NCI-H748 (cell line): ENCODE measurements around the gene CR1L.
A peak's percentile ranks its signal among the peaks of the same experiment; 100 is the strongest.
"Not testable (repeated sequence)": the region's sequence is repeated elsewhere in the genome, so short reads cannot be mapped to it uniquely, and the experiment has no call there.

Source experiments
- DNase-seq: peaks from one replicate; lab custom pipeline; 2025; ENCODE audit not compliant: unreplicated experiment; lab: John Stamatoyannopoulos, UW

The CR1L gene

DNA sequence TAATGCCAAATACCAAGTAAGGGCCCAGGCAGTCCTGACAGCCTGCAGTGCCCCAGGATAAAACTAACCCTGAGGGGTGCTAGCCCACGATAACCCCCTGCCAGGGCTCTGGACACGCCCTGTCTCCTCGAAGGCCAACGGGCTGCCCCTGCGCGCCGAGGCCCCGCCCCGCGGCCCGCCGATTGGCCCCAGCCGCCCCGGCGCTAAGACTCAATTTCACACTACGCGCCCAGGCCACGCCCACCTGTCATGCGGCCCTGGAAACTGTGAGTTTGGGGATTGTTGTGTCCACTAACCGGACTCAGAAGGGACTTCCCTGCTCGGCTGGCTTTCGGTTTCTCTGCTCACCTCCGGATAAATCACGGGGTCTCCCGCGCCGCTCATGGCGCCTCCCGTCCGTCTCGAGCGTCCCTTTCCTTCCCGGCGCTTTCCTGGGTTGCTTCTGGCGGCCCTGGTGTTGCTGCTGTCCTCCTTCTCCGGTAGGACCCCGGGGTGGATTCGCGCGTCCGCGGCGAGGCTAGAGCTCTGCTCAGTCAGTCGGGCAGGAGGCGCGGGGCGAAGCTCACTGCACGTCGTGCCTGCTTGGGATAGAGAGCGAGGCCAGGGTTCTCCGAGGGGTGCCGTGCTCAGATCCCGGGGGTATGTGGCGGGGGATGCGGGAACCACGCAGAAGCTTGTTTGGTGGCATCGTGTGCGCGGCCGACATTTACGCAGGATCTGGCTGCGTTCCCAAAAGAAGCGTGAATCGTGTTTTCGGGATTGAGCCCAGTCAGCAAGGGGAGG lies at the start of gene CR1L:
TSS of gene CR1L (plus strand) at position 282 of the 783 bp plus-strand sequence. CDS start at position 383, 101 bp downstream.
- peak; percentile 92 for DNase-seq

DNA sequence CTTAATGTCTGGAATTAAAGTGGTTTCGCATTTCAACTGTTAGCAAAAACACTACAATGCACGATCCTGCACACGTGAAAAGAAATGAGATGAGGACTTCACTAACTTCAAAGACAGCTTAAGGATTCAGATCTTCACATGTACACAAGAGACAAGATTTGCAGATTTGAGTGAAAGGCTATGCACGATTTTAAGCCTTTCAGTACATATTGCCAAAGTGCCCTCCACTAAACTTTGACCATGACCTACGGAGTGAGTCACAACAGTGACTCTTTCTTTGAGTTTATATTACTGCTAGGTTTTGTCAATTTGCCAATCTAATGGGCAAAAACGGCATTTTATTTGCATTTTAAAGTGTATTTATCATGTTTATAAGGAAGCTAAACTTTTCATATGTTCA lies 41.2 kb upstream of the CR1L start:
- no peak for DNase-seq

DNA sequence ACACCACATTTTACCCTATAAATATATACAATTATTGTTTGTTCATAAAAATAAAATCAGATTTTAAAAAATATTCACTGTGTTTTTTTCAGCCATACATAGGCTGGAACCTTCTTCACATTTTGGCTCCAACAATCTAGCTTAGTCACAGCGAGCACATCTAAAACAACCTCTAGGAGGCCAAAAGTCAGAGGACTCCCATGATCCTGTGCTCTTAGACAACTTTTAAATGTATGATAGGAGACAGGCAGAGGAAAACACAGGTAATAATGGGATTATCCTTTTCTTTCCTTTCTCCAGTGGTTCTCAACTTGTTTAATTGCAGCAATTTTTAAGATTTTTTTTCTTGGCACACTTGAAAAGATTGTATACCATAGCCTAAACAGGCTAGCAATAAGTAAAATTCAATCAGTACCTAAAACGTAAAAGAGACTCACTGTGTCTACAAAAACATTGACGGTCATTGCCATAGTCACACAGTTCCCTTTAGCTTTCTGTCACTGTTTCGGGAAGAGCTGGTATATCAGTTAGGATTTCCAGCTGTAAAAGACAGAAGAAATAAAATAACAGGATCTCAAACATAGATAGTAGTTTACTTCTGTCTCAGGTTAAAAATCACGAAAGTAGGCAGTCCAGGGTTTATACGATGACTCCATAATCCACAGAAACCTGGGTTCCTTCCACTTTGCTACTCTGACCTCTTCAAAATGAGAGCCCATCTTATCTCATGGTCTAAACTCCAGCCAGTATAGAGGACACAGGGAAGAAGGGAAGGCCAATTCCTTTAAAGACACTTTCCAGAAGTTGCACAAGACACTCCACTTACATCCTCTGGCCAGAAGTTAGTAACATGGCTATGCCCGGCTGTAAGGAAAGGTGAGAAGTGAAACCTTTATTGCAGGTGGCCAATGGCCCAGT lies 39.2 kb upstream of the CR1L start:
- DNase-seq: no peak

DNA sequence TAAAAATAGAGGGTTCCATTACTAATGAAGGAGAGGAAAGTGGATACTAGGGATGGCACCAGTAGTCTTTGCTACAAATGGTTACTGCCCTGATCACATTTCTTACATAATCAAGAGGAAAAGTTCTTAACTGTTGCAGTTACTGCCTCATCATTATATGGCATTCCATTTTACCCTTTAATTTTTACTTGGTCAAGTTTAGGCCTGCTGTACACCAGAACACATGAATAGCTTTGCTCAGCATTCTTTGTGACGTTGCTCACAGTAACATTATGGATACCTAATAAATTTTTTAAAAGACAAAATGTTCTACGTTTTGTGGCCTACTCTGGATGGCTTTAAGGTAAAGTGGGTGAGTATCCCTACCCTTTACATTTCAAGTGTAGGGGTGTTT lies 38.6 kb upstream of the CR1L start:
- no peak for DNase-seq

DNA sequence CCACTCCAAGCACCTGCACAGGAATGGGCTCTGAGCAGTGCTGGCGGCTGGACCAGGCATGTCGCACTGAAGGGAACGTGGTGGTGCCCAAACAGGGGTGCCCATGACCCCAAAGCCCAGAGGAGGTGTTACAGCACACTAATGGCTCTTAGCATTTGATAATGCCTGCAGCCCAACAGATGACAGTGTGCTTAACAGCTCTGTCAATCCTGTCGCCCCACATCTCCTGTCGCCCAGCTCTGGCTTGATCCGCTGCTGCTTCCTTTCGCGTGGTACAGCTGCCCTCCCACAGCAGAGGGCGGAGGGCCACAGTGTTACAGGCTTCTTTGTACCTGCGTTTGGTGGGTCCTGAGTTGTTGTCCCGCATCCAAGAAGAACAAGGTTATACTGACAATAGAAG lies 32.2 kb upstream of the CR1L start:
- no peak for DNase-seq

DNA sequence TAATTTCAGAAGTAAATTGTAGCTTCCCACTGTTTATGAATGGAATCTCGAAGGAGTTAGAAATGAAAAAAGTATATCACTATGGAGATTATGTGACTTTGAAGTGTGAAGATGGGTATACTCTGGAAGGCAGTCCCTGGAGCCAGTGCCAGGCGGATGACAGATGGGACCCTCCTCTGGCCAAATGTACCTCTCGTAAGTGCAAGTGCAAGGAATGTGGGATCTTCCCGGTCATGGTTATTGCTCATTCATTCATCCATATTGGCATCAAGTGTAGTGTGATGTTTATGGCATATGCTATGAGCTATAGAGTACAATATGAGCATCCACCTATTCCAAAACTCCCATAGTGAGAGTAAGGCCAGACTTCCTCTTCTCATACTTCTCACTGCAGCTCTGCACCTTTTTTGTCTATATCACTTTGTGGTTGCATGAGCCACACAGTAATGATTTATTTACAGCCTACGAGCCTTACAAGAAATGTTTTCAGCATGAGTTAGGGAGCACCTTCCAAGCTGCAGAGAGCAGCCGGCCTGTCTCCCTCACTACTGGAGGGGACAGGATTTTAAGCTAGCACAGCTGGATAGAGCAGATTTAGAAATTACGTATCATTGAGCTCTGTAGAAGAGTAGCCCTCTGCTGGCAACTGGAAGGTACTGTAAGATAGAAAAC lies 24.9 kb upstream of the CR1L start:
- peak; percentile 49 for DNase-seq

DNA sequence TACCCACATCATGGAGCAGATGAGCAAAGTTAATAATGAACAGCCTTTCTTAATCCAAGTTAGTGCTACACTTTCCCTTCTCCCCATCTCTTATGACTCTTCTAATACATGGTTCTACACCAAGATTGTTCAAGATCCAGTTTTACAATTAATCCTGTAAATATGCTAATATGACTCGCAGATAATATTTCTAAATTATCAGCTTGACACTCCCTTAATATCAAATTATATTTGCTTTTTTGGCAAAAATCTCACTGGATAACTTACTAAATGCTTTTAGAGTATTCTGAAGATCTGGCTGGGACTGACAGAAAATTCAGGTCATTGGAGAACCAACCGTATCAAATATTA lies 24.4 kb upstream of the CR1L start:
- DNase-seq: no peak

DNA sequence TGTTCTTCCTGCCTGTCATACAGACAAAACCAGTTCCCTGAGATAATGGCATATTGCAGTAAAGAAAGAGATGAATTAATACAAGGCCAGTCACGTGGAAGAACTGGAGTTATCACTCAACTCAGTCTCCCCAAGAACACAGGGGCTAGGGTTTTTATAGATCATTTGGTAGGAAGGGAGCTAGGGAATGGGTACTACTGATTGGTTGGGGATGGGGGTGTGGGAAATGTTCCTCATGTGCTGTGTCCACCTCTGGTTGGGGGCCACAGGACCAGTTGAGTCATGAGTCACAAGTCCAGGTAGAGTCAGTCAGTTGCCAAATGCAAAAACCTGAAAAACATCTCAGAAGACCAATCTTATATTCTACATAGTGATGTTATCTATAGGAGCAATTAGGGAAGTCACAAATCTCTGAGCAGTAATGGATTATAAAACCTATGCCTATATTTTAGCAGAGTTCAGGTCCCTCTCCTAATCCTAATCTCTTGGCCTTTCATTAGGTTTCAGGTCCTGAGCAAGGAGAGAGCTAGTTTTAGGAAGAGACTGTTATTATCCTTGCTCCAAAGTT lies 19.3 kb upstream of the CR1L start:
- not testable (repeated sequence) for DNase-seq

DNA sequence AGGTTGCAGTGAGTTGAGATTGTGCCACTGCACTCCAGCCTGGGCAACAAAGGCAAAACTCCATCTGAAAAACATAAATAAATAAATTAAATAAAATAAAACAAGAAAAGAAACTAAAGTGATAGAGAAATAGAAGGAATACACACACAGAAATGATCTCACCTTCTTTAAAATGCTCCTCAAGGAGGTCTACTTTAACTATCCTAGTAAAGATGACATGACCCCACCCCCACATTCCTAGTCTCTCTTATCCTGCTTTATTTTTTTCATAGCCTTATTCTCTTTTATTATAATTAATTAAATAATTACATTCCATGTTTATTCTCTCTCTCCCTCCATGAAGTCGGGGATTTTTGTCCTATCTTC lies 18.0 kb upstream of the CR1L start:
- DNase-seq: no peak

DNA sequence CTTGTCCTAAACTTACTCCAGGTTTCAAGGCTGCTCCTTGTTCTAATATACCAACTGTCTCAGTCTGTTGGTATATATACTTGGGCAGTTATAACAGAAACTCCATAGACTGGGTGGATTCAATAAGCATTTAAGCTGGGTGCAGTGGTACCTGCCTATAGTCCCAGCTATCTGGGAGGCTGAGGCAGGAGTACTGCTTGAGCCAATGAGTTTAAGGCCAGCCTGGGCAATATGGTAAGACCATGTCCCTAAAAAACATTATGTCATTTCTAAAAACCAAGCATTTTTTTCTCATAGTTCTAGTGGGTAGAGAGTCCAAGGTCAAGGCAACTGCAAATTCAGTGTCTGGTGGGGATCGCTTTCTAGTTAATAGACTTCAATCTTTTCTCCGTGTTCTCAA lies 17.4 kb upstream of the CR1L start:
- no peak for DNase-seq

DNA sequence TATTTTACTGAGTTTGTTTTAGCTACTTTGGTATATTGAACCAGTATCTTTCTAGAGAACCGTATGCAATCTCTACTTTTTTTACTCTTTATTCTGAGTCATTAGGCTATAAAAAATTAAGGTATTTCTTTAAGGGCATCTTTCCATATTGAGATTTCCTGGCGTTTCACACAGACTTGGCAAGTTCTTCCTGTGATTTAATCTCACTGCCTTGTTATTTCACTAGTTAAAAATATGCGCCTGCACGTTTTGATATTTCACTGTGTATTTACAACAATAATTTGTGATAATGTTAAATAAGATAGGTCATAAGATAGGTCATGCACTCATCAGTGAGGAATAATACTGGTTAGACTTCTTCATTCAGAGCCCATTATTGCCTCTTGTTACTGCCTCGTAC lies 16.2 kb upstream of the CR1L start:
- no peak for DNase-seq

DNA sequence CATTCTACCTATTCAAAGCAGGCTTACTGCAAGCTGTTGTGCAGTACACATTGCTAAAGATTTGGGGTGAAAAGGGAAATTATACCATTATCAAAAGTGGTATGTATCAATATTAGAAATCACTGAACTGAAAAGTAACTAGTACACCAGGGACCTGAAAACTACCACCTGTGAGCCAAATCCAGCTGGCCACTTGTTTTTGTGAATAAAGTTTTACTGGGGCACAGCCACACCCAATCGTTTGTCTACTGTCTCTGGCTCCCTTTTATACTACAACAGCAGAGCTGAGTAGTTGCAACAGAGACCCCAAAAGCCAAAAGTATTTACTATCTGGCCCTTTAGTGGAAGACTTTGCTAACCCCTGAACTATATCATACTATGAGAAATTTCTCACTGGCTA lies 13.8 kb upstream of the CR1L start:
- no peak for DNase-seq

DNA sequence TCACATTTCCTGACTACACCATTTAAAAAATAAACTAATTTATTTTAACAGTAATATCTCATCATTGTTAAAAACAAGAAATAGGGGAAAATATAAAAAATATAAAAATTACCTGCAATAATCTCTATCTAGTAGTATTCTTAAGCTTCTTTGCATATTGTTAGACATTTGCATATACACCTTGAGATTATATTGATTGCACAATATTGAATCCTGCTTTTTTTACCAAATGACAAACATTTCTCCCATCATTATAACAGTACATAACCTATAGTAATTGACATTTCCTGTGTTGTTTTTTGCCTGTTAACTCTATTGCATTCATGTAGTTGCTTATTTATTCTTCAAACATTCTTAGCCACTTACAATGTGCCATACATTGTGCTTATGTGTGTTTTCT lies 11.7 kb upstream of the CR1L start:
- DNase-seq: no peak

DNA sequence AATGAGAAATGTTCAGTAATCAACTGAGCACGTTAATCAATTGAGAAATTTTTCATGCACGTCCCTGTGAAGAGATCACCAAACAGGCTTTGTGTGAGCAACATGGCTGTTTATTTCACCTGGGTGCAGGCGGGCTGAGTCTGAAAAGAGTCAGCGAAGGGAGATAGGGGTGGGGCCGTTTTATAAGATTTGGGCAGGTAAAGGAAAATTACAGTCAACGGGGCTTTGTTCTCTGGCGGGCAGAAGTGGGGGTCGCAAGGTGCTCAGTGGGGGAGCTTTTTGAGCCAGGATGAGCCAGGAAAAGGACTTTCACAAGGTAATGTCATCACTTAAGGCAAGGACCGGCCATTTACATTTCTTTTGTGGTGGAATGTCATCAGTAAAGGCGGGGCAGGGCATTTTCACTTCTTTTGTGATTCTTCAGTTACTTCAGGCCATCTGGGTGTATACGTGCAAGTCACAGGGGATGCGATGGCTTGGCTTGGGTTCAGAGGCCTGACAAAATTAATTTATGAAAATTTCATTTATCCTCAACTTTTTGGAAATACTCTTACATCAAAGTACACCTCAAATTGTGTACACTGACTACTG lies 11.1 kb upstream of the CR1L start:
- not testable (repeated sequence) for DNase-seq

DNA sequence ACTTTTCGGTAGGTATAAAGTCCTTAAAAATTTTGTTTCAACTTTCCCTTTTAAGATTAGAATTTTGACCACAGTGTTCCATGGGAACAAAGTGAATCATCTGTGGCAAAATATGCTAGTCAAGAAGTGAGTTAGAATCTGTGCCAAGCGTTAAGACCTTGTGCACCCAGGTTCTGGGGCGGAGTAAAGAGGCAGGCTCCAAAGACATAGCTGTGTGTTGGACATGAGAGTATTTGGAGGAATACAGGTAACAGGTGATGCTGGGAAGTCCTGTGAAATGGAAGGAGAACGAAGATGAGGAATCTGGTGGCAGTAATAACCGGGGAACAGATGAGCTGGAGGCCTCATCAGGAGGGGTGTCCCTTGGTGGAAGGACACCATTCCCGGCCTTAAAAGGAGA lies 10.6 kb upstream of the CR1L start:
- DNase-seq: not testable (repeated sequence)

DNA sequence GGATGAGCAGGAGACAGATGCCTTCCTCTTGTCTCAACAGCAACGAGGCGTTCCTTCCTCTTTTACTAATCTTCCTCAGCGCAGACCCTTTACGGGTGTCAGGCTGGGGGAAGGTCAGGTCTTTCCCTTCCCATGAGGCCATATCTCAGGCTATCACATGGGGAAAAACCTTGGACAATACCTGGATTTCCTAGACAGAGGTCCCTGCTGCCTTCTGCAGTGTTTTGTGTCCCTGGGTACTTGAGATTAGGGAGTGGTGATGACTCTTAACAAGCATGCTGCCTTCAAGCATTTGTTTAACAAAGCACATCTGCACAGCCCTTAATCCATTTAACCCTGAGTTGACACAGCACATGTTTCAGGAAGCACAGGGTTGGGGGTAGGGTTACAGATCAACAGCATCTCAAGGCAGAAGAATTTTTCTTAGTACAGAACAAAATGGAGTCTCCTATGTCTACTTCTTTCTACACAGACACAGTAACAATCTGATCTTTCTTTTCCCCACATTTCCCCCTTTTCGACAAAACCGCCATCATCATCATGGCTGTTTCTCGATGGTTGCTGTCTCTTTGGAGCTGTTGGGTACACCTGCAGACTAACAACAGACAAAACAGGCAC lies 9.3 kb upstream of the CR1L start:
- peak; percentile 76 for DNase-seq

DNA sequence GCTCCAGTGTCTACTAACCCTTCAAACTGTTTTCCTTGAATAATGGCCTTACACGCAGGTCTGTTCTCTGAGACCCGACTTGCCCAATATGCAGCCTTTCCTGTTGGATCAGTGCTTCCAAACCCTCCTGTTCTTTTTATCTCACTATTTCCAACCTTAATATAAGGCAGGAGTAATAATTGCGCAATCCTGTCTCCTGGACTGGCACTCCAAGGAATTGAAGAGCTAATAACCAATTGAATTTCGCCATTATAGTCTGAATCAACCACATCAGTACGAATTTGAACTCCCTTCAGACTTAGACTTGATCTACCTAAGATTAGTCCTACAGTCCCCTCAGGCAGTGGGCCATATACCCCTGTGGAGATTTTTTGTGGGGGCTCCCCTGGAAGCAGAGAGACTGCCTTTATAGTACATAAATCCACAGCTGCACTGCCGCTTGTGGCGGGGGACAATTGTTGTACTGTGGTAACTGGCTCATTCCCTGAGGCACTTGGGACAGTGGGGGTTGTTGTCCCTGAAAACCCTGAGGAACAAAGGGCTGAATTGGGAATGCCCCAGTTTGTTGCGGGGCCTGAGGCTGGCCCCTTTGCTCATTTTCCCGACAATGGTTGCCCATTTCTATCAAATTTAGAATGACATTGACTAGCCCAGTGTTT lies 6.3 kb upstream of the CR1L start:
- not testable (repeated sequence) for DNase-seq

DNA sequence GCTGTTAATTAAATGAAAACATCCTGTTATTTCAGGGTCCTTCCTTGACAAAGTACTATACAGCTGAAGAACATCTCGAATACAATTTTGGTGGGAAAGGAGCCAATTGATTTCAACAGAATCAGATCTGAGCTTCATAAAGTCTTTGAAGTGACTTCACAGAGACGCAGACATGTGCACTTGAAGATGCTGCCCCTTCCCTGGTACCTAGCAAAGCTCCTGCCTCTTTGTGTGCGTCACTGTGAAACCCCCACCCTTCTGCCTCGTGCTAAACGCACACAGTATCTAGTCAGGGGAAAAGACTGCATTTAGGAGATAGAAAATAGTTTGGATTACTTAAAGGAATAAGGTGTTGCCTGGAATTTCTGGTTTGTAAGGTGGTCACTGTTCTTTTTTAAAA lies 5.6 kb upstream of the CR1L start:
- not testable (repeated sequence) for DNase-seq

DNA sequence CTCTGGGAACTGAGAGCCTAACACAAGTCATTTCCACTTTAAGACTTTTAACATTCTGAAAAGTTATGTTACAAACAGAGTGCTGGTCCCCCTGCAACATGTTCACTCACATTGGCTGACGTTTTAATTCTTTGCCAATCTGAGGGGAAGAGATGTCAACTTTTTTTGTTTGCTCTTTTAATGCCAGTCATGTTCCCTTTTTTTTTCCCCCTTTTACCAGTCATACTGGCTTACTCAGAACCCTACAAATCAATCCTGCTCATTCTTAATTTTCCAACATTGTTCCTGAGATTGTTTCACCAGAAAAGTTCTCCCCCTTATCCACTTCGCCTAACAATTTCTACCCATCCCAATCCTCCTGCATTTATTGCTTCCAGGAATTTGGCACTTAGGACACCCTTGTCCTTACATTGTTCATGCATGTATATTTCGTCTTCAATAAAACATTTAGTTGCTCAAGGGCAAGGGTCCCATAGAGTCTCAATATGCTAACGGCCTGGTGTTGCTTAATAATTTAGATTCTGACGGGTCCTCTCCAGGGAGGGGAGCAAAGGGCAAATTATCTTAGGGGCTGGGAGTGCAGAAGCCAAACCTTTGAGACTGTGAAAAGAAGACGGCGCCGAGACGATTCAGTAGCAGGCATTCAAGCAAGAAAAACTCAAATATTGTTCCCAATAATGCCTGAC lies 624 bp upstream of the CR1L start:
- no peak for DNase-seq
